GM23338 (cell line): ENCODE measurements around the gene MACROD1. TPM values are rescaled to one million over a fixed set of nuclear protein-coding genes. Genes with fewer than 3 reads are reported as not detected.

Source experiments
- ATAC-seq: fragments of 200-7000 bp; cut with Tn5 transposase; 3 replicates; pipeline ENCODE4 v1.9.1; 2020
- DNase-seq: peaks from one replicate; pipeline ENCODE4 v3.0.0-alpha.2; 2015; ENCODE audit warnings: low spot score
- H2AFZ ChIP-seq: fragments of 200-600 bp; sonication (generic); 2 replicates; pipeline ENCODE4 v1.8.0; 2016; ENCODE audit warnings: antibody characterized with exemption, mild to moderate bottlenecking, moderate library complexity
- H3F3A ChIP-seq: fragments of 200-600 bp; sonication (generic); replicated peaks from 2 replicates; pipeline ENCODE4 v1.8.0; 2017; ENCODE audit warnings: antibody characterized with exemption, mixed run types, low read depth
- H3K27ac ChIP-seq: fragments of 200-600 bp; sonication (generic); 2 replicates; pipeline ENCODE4 v1.6.1; 2016; ENCODE audit warnings: low read depth
- H3K27me3 ChIP-seq: fragments of 200-600 bp; sonication (generic); 2 replicates; pipeline ENCODE4 v1.8.0; 2016; ENCODE audit warnings: mild to moderate bottlenecking, mixed run types, moderate library complexity; ENCODE audit not compliant: insufficient read depth
- H3K36me3 ChIP-seq: fragments of 200-600 bp; sonication (generic); 2 replicates; pipeline ENCODE4 v1.8.0; 2016; ENCODE audit warnings: mild to moderate bottlenecking; ENCODE audit not compliant: insufficient read depth
- H3K4me1 ChIP-seq: fragments of 200-600 bp; sonication (generic); 2 replicates; pipeline ENCODE4 v1.8.0; 2016; ENCODE audit warnings: mild to moderate bottlenecking, moderate library complexity; ENCODE audit not compliant: insufficient read depth
- H3K4me2 ChIP-seq: fragments of 200-600 bp; sonication (generic); 2 replicates; pipeline ENCODE4 v1.7.1; 2017; ENCODE audit warnings: mixed run types
- H3K4me3 ChIP-seq: fragments of 200-600 bp; sonication (generic); 2 replicates; pipeline ENCODE4 v1.6.1; 2016; ENCODE audit warnings: mixed run types
- H3K79me2 ChIP-seq: fragments of 200-600 bp; sonication (generic); replicated peaks from 2 replicates; pipeline ENCODE4 v1.8.0; 2017; ENCODE audit warnings: mild to moderate bottlenecking; ENCODE audit not compliant: insufficient read depth
- H3K9me2 ChIP-seq: fragments of 200-600 bp; sonication (generic); 2 replicates; pipeline ENCODE4 v1.8.0; 2017; ENCODE audit not compliant: insufficient read depth
- H4K20me1 ChIP-seq: fragments of 200-600 bp; sonication (generic); replicated peaks from 2 replicates; pipeline ENCODE4 v1.8.0; 2017; ENCODE audit warnings: mild to moderate bottlenecking; ENCODE audit not compliant: insufficient read depth
- H3K27ac Mint-ChIP-seq: 2 replicates; pipeline ENCODE4 v1.8.0; 2020; ENCODE audit warnings: inconsistent platforms, mild to moderate bottlenecking, moderate library complexity, mixed read lengths
- H3K27me3 Mint-ChIP-seq: 3 replicates; pipeline ENCODE4 v1.8.0; 2022; ENCODE audit warnings: low read depth, mild to moderate bottlenecking, moderate library complexity, mixed read lengths, inconsistent platforms; ENCODE audit not compliant: insufficient read depth, poor library complexity
- H3K36me3 Mint-ChIP-seq: 3 replicates; pipeline ENCODE4 v1.8.0; 2021; ENCODE audit warnings: low read depth, mild to moderate bottlenecking, inconsistent platforms, moderate library complexity, mixed read lengths
- H3K4me1 Mint-ChIP-seq: 3 replicates; pipeline ENCODE4 v1.8.0; 2020; ENCODE audit warnings: mild to moderate bottlenecking, inconsistent platforms, mixed read lengths
- H3K4me3 Mint-ChIP-seq: 3 replicates; pipeline ENCODE4 v1.8.0; 2021; ENCODE audit warnings: moderate library complexity, mild to moderate bottlenecking, inconsistent platforms, mixed read lengths
- H3K9me3 Mint-ChIP-seq: 3 replicates; pipeline ENCODE4 v1.8.0; 2020; ENCODE audit warnings: moderate library complexity, mild to moderate bottlenecking, inconsistent platforms, mixed read lengths
- CREB1 ChIP-seq: fragments of 250-450 bp; sonication (Bioruptor Pico); IDR thresholded peaks from 2 replicates; pipeline ENCODE4 v1.5.0; 2020; ENCODE audit warnings: low read depth, mild to moderate bottlenecking, moderate library complexity
- CTCF ChIP-seq, 2 experiments: fragments of 200-600 bp in 1 of 2; sonication (generic) in 1 of 2; conservative IDR thresholded peaks; 2 replicates each; pipeline versions ENCODE4 v1.5.1 to v1.6.1; 2016 to 2017; ENCODE audit warnings: antibody characterized with exemption in 2 of 2, low read depth in 2 of 2, mild to moderate bottlenecking in 2 of 2, moderate library complexity in 1 of 2
- JUNB ChIP-seq: IDR thresholded peaks from one replicate; pipeline ENCODE4 v1.6.1; 2016; ENCODE audit warnings: antibody characterized with exemption; ENCODE audit not compliant: unreplicated experiment
- NANOG ChIP-seq: IDR thresholded peaks from 2 replicates; pipeline ENCODE4 v1.6.1; 2016; ENCODE audit warnings: antibody characterized with exemption, borderline replicate concordance
- POLR2AphosphoS5 ChIP-seq: IDR thresholded peaks from 2 replicates; pipeline ENCODE4 v1.6.1; 2016; ENCODE audit warnings: antibody characterized with exemption, low read depth
- STAT1 ChIP-seq: IDR thresholded peaks from one replicate; pipeline ENCODE4 v1.6.1; 2016; ENCODE audit warnings: antibody characterized with exemption; ENCODE audit not compliant: unreplicated experiment
- ZNF331 ChIP-seq: fragments of 250-450 bp; sonication (Bioruptor Pico); IDR thresholded peaks from 2 replicates; pipeline ENCODE4 v1.5.0; 2020; ENCODE audit warnings: low read depth, mild to moderate bottlenecking, moderate library complexity
- polyA plus RNA-seq: library from polyadenylated mRNA; unstranded; fragments of >200 nt; fragmentation: Nextera tagmentation; extraction: Ambion mirVana; gene quantifications from 2 replicates; pipeline ENCODE4 v1.2.1, GENCODE V29; 2016
- total RNA-seq: library from RNA; depleted of rRNA; stranded (reverse); fragments of >200 nt; shearing (Covaris generic); gene quantifications from 2 replicates; pipeline ENCODE4 v1.2.3, GENCODE V29; 2014
- TF ChIP-seq, protein P1 (sequence below): IDR thresholded peaks from one replicate; pipeline ENCODE4 v1.6.1; 2018; ENCODE audit warnings: antibody characterized with exemption; ENCODE audit not compliant: unreplicated experiment
- TF ChIP-seq, protein P2 (sequence below): IDR thresholded peaks from 2 replicates; pipeline ENCODE4 v1.6.1; 2016; ENCODE audit warnings: antibody characterized with exemption

The MACROD1 gene
- total and polyA plus RNA-seq, 2 experiments from 2014 or later: 33.0 to 51.6 TPM

- H3K27me3 Mint-ChIP-seq: peaks cover 79% of the 10 kb centered on the region
- H3K36me3 Mint-ChIP-seq: no peaks in the 10 kb centered on the region
- H2AFZ ChIP-seq: no peak overlapping the region
- ATAC-seq: peak; percentile 71
- no peaks in the 10 kb centered on the region for H3K36me3 ChIP-seq
- H3K4me1 ChIP-seq: peaks cover 25% of the 10 kb centered on the region; the same call in 1 of the 2 replicates
- peak; percentile 81 for DNase-seq
- H3F3A ChIP-seq: 0 out of 2 replicates have a peak, but pooled peaks cover 14% of the 10 kb centered on the region
- peak overlapping the region; percentile 69; the same call in 1 of the 2 replicates for H3K4me2 ChIP-seq
- peak overlapping the region; percentile 83 for H3K4me3 Mint-ChIP-seq
- no peaks in the 10 kb centered on the region; the same call in 1 of the 2 replicates for H4K20me1 ChIP-seq
- H3K27ac Mint-ChIP-seq: no peak overlapping the region
- peaks cover 3% of the 10 kb centered on the region; the same call in 2 of the 3 replicates for H3K9me3 Mint-ChIP-seq
- TF ChIP-seq JUNB (no peak), CTCF (conservative IDR thresholded peaks at IDR 0.05; ENCODE audit: low read depth in 2 of 2) (peak; percentile 49 to 52)
- no peaks in the 10 kb centered on the region for H3K9me2 ChIP-seq
- peaks cover 96% of the 10 kb centered on the region for H3K27me3 ChIP-seq
- peak overlapping the region; percentile 40; the same call in 1 of the 2 replicates for H3K4me3 ChIP-seq
- H3K4me1 Mint-ChIP-seq: peaks cover 22% of the 10 kb centered on the region
- no peaks in the 10 kb centered on the region for H3K79me2 ChIP-seq
- no peak overlapping the region for H3K27ac ChIP-seq
Observed at GRCh38 chr11:64034411-64034811, 131.5 kb downstream of the MACROD1 start.

DNA sequence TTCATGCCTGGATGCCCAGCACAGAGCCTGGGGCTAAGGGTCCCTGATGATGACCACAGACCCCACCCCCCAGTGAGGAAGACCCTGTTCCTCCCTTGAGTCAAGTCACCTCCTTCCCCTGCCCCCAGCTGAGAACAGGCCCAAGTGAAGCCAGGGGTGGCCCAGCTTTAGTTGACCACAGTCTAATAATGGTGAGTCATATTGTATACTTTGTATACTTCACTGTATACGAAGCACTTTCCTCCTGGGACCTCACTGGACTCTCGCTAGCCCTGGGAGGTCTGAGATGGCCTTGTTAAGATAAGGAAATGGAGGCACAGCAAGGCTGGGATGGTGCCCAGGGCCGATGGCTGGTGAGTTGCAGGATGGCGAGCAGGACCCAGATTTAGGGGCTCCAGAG lies 133.9 kb downstream of the MACROD1 start:
- Histone ChIP-seq H3K4me3 (no peak overlapping the region), H2AFZ (no peak overlapping the region), H3K4me1 (peaks cover 38% of the 10 kb centered on the region), H4K20me1 (no peaks in the 10 kb centered on the region; the same call in 1 of the 2 replicates), H3K36me3 (no peaks in the 10 kb centered on the region), H3K4me2 (no peak overlapping the region), H3K79me2 (no peaks in the 10 kb centered on the region), H3F3A (0 out of 2 replicates have a peak, but pooled peaks cover 7% of the 10 kb centered on the region), H3K27me3 (peaks cover 81% of the 10 kb centered on the region), H3K27ac (no peak overlapping the region), H3K9me2 (no peaks in the 10 kb centered on the region)
- no peak for ATAC-seq
- H3K36me3 Mint-ChIP-seq: no peaks in the 10 kb centered on the region
- peaks cover 38% of the 10 kb centered on the region for H3K4me1 Mint-ChIP-seq
- no peak for DNase-seq
- no peak overlapping the region for H3K4me3 Mint-ChIP-seq
- peaks cover 3% of the 10 kb centered on the region; the same call in 2 of the 3 replicates for H3K9me3 Mint-ChIP-seq
- peaks cover 69% of the 10 kb centered on the region for H3K27me3 Mint-ChIP-seq
- H3K27ac Mint-ChIP-seq: no peak overlapping the region
- TF ChIP-seq STAT1 (no peak), POLR2AphosphoS5 (no peak), NANOG (no peak), CTCF (conservative IDR thresholded peaks at IDR 0.05; ENCODE audit: low read depth in 2 of 2) (no peak), CREB1 (CRISPR knock-in tag) (no peak), ZNF331 (no peak)
- TF ChIP-seq, protein P1, sequence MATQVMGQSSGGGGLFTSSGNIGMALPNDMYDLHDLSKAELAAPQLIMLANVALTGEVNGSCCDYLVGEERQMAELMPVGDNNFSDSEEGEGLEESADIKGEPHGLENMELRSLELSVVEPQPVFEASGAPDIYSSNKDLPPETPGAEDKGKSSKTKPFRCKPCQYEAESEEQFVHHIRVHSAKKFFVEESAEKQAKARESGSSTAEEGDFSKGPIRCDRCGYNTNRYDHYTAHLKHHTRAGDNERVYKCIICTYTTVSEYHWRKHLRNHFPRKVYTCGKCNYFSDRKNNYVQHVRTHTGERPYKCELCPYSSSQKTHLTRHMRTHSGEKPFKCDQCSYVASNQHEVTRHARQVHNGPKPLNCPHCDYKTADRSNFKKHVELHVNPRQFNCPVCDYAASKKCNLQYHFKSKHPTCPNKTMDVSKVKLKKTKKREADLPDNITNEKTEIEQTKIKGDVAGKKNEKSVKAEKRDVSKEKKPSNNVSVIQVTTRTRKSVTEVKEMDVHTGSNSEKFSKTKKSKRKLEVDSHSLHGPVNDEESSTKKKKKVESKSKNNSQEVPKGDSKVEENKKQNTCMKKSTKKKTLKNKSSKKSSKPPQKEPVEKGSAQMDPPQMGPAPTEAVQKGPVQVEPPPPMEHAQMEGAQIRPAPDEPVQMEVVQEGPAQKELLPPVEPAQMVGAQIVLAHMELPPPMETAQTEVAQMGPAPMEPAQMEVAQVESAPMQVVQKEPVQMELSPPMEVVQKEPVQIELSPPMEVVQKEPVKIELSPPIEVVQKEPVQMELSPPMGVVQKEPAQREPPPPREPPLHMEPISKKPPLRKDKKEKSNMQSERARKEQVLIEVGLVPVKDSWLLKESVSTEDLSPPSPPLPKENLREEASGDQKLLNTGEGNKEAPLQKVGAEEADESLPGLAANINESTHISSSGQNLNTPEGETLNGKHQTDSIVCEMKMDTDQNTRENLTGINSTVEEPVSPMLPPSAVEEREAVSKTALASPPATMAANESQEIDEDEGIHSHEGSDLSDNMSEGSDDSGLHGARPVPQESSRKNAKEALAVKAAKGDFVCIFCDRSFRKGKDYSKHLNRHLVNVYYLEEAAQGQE: no peak
- TF ChIP-seq, protein P2, sequence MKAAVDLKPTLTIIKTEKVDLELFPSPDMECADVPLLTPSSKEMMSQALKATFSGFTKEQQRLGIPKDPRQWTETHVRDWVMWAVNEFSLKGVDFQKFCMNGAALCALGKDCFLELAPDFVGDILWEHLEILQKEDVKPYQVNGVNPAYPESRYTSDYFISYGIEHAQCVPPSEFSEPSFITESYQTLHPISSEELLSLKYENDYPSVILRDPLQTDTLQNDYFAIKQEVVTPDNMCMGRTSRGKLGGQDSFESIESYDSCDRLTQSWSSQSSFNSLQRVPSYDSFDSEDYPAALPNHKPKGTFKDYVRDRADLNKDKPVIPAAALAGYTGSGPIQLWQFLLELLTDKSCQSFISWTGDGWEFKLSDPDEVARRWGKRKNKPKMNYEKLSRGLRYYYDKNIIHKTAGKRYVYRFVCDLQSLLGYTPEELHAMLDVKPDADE: no peak
